ENCODE measurements around the gene RAB8A.
A peak's percentile ranks its signal among the peaks of the same experiment; 100 is the strongest.
"Not testable (repeated sequence)": the region's sequence is repeated elsewhere in the genome, so short reads cannot be mapped to it uniquely, and the experiment has no call there.

RAB8A gene

DNA sequence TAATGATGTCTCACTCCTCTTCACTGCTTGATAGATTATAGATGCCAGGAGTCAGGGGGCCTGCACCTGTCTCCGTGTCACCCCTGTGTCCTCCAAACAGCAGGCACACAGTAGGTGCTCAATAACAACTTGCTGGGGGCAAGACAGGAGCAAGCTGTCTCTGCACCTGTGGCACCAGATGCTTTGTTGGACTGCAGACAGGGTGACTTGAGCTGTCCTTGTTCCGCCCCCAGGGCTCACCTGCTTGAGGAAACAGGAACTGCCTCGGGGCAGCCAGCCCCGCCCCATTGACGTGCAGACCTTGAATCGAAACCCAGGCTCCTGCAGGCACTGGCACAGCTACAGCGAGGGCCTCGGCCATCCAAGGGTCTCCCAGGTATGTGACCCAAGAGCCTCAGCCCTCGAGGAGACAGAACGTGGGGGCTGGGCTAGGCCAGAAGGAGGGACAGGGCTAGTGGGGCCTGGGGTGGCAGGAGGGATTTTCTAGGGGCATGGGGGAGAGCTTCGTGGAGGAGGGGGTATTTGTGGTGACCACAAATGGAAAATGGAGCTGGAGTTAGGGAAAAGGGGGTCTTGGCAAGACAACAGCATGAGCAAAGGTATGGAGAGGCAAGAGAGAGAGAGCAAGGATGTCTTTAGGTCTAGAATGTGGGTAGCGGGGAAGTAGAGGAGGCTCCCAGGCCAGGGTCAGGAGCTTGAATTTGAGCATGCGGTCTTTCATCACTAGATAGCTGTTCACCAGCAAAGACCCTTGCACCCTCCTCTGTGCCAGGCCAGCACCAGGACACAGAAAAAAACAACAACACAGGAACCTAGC lies 31.9 kb downstream of the RAB8A start, which contains the start of gene HSH2D:
HSH2D (plus strand) TSS at position 287 of the 817 bp plus-strand sequence. CDS start 5,066 bp downstream, outside the sequence.
- DNase-seq: peak; percentile 44 to 84 (median 74)

DNA sequence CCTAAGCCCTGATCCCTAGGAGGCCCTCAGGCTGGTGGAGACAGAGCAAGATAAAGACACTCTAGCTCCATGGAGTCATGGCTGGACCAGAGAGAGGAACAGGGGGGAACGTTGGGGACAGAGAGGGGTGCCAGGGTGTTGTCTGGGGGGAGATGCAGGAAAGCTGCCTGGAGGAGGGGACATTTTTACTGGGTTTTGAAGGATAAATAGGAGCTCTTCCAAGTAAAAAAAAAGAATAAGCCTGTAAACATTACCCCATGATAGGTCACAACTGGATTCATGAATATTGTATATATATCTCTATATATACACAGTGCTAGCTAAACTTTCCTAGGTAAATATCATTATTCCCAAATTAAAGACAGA lies 32.5 kb downstream of the RAB8A start:
- no peak for DNase-seq

DNA sequence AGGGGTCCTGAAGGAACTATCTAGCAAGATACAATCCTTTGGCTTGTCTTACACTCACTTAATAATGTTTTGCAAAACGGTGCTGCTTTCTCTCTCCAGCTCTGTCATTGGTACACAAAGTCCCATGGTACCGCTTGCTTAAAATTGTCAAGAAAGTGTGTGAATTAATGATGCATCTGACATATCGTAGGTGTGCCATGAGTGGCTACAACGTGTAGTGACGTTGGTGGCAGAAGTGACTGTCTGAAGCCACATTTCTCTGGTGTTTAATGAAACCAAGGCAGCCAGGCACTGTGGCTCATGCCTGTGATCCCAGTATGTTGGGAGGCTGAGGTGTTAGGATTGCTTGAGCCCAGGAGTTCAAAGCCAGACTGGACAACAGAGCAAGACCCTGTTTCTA lies 34.4 kb downstream of the RAB8A start:
- no peak for DNase-seq

DNA sequence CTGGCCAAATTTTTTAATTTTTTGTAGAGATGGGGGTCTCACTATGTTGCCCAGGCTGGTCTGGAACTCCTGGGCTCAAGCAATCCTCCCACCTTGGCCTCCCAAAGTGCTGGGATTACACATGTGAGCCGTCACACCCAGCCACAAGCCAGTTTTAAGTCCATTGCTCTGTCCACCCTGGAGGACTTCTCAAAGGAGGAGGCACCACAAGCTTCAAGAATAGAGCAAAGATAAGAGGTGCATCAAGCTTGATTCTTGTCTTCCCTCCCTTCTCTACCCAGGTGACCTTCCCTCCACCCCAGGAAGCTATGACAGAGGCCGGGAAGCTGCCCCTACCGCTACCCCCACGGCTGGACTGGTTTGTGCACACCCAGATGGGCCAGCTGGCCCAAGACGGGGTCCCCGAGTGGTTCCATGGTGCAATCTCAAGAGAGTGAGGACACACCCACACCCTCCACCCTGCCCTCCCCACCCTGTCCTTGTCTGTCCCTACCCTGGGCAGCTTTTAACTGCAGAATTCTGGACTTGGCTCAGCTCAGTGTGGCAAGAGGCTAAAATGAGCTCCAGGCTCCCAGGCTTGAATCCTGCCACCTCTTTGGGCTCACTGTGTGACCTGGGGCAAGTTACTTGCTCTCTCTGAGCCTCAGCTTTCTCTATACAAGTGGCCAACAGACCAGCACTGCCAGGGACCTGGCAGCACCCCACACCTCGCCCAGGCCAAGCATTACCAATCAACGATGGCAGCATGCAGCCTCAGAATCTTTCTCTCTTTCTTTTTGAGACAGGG lies 36.9 kb downstream of the RAB8A start:
- no peak for DNase-seq

DNA sequence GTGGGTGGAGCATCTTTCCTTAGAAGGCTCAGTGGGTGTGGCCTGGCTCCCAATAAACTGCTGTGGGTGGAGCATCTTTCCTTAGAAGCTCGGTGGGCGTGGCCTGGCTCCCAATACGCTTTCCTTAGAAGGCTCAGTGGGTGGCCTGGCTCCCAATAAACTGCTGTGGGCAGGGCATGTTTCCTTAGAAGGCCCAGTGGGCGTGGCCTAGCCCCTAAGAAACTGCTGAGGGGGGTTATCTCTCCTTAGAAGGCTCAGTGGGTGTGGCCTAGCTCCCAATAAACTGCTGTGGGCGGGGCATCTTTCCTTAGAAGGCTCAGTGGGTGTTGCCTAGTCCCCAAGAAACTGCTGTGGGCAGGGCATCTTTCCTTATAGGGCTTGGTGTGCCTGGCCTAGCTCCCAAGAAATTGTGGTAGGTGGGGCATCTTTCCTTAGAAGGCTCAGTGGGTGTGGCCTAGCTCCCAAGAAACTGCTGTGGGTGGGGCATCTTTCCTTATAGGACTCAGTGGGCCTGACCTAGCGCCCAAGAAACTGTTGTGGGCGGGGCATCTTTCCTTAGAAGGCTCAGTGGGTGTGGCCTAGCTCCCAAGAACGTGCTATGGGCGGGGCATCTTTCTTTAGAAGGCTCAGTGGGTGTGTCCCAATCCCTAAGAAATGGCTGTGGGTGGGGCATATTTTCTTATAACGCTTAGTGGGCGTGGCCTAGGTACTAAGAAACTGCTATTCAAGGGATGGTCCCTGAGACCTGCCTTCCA lies 42.1 kb downstream of the RAB8A start:
- no peak for DNase-seq

DNA sequence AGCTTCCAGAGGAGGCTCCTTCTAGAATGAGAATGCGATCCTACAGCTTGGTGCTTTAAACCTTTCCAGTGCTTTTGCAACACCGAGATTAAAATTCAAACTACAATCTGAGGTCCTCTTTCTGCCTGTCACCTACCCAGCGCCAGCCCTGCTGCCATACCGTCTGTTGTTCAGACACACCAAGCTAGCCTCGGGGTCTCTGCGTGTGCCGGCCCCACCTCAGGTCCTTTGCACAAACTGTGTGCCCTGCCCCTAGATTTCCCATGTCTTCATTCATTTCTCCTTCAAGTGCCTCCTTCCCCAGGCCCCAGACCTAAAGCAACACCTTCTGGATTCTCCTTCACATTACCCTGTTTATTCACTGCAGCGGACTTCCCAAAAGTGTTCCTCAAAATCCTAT lies 42.9 kb downstream of the RAB8A start:
- no peak for DNase-seq

DNA sequence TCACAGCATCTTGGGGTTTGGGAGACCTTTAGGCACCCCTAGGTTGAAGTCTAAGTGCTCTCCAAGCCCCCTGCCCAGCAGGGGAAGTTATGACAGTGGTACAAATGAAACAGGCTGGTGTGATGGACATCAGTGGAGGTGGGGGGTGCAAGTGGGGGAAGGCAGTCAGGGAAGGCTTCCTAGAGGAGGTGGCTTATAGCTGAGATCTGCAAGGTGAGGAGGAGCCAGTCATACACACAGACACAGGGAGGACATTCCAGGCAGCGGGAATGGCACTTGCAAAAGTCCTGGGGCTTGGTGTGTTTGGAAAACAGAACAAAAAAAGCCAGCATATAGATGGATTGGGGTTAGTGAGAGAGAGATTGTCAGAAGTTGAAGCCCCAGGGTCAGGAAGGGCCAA lies 43.4 kb downstream of the RAB8A start:
- DNase-seq: no peak

DNA sequence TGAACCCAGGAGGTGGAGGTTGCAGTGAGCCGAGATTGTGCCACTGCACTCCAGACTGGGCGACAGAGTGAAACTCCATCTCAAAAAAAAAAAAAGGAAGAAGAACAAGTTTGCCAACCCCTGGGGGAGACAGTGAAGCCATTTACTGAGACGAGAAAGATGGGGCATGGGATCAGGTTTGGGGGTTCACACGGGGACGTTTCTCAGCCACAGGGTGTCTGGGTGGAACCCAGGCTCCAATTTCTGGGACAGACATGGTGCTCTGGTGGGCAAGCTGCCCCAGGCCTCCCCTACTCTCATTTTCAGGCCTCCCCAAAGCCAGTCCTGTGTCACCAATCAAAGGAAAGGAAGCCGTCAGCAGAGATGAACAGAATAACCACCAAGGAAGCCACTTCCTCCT lies 45.2 kb downstream of the RAB8A start:
- DNase-seq: no peak

DNA sequence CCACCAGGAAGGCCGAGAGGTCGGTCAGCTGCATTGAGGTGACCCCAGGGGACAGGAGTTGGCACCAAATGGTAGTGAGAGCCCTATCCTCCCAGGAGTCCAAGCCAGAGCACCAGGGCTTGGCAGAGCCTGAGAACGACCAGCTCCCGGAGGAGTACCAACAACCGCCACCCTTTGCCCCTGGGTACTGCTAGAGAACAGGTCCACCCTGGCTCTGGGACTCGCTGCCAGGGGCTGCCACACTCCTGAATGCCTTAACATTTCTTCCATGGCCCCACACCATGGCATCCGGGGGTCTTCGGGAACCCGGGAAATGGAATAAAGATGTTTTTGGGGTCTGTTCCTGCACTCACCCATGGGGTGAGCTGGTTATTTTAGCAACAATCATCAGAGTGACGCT lies 45.9 kb downstream of the RAB8A start:
- DNase-seq: no peak

DNA sequence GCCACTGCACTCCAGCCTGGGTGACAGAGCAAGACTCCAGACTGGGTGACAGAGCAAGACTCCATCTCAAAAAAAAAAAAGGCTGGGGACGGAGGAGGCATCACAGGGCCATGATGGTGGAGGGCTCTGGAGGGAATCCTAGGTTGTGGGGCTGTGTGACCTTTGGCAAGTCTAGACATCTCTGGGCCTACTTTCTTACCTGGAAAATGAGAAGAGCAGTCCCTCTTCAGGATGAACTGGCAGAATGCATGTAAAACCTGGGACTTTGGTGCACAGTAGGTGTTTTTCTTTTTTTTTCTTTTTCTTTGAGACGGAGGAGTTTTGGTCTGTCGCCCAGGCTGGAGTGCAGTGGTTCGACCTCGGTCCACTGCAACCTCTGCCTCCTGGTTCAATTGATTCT lies 48.0 kb downstream of the RAB8A start:
- no peak for DNase-seq

DNA sequence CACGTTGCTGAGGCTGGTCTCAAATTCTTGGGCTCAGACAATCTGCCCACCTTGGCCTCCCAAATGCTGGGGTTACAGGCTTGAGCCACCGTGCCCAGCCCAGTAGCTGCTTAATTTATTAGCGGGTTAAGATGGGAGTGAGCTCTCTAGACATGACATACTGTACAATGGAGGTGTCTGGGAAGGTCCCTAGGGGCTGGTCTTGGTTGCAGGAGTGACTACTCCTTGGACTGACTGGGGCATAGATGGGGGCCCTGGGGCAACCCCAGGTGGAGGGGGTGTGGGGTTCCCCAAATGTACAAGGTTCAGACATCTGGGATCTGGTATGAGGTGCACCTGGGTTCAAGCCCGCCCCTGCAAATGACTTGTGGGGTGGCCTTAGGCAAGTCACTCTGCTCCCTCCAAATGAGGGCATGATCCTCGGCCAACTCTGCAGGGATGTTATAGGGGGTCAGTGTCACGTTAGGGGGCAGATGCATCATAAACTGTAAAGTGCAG lies 48.8 kb downstream of the RAB8A start:
- no peak for DNase-seq

DNA sequence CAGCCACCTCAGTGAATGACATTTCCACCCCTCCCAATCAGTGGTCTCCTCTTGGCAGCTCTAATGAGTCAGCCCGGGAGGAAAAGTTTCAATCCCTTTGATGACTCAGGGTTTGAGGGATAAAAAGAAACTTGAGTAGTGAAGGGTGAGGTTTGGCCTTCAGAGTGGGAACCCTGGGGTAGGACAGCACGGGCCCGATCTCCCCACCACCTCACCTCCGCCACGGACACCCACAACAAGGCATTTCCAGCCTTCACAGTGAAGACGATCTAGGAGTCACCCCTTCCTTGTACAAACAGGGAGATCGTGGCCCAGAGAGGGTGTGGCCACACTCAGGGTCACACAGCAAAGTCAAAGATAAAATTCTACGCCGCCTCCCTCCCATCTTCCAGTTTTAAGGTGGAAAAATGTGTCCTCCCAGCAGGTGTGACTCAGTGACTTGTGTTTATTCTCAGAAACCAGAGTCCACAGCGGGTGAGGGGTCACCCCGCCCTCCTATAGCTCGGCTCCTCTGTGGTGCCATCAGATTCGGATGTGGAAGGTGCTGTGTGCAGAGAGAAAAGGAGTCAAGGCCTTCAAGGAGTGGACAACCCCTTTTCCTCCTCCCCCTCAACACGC lies 49.4 kb downstream of the RAB8A start:
- no peak for DNase-seq

DNA sequence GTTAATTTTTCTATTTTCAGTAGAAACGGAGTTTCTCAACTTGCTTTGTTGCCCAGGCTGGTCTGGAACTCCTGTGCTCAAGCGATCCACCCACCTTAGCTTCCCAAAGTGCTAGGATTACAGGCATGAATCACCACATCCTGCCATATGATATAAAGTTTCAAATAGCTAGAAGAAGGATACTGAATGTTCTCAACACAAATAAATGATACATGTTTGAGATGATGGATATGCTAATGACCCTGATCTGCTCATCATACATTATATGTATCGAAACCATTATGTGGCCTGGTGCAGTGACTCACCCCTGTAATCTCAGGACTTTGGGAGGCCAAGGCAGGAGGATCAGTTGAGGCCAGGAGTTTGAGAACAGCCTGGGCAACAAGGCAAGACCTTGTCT lies 50.2 kb downstream of the RAB8A start:
- DNase-seq: no peak

DNA sequence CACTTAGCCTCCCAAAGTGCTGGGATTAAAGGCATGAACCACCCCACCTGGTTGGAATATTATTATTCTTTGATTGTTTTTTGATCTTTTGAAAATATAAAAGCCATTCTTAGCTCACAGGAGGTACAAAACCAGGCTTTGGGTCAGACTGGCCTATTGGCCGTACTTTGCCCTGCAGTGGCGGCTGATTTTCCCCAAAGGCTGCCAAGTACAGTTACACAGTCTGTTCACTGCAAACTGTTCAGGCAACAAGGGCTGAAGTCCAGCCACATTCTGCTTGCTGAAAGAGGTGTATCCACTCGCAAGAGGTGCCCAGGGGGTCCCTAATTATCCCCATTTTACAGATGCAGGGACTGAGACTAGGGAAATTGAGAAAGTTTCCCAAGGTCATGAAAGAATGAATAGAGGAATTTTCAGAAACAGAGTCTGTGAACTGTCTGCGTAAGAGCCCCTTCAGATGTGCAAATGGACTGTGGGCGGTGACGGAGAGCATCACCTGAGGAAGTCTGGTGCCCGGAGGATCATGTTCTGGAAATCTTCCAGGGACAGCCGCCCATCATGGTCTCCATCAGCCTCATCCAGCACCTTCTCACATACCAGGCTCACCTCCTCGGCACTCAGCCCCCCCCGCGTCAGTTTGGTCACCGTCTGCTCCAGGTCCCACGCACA lies 52.7 kb downstream of the RAB8A start:
- no peak for DNase-seq

DNA sequence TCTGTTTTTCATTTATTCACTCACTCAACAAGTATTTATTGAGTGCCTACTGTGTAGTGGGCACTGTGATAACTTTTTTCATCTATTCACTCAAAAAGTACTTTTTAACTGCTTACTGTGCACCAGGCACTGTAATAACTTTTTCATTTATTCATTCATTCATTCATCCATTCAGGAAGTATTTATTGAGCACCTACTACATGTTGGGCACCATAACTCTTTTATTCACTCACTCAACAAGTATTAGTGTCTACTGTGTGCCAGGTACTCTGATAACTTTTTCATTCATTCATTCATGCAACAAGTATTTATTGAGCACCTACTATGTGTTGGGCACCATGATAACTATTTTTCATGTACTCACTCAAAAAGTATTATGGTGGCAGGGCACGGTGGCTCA lies 54.7 kb downstream of the RAB8A start:
- no peak for DNase-seq

DNA sequence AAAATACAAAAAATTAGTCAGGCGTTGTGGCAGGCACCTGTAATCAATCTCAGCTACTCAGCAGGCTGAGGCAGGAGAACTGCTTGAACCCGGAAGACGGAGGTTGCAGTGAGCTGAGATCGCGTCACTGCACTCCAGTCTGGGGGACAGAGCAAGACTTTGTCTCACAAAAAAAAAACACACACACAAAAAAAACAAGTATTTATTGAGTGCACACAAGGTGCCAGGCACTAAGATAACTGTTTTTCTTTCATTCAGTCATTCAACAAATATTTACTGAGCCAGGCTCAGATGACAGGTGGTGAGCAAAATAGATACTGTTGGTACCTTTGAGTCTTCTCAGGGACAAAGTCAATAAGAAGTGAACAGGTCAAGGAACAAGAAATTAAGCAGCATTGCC lies 55.4 kb downstream of the RAB8A start:
- no peak for DNase-seq

DNA sequence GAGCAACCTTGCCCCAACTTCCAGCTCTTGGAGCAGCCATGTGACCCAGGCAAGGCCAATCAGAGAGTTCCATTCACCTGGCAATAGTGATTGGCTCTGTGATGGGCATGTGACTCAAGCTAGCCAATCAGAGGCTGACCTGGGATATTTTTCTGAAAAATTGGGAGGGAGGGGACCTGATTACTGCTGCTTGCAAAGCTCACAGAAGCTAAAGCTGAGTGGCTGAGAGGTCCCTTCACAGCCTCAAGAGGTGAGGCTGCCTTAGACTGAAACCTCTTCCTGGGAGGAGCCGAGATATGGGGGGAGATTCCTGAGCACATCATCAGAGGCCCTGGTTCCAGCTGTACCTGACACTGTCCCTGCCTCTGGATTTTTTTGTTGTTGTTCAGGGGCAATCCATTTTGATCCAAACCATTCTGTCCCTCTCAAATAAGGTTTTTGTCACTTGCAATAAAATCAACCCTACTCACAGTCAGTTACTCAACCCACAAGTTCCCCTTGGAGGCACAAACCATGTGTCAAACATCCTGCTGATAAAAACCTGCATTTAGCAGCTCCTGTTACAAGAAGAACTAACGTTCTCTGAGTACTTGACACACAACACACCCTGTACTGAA lies 56.9 kb downstream of the RAB8A start:
- DNase-seq: no peak

DNA sequence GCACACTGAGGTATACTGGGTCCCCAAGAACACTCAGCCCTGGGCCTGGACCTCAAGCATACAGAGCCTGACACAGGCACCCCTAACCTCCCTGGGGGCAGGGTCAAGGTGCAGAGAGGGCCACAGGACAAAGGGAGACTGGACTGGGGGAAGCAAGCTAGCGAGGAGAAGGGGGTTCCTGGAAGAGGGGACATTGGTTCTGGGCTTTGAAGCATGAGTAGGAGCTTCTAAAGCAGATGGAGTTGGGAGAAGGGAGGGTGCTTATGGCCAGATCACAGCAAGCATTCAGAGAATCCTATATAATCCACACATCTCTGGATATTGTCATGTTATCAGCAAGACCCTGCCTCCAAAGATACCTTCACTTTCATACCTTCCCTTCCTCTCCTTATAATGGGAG lies 58.4 kb downstream of the RAB8A start:
- no peak for DNase-seq

DNA sequence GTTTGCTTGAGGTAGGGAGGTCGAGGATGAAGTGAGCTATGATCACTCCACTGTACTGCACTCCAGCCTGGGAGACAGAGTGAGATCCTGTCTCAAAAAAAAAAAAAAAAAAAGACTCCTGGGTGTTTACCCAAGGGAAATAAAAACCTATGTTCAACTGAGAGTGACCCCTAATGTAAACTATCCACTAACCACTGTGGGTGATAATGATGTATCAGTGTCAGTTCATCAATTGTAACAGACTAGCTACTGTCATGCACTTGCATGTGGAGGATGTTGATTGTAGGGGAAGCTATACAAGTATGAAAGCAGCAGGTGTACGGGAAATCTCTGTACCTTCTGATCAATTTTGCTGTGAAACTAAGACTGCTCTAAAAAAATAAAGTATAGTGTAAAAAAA lies 64.3 kb downstream of the RAB8A start:
- DNase-seq: no peak

DNA sequence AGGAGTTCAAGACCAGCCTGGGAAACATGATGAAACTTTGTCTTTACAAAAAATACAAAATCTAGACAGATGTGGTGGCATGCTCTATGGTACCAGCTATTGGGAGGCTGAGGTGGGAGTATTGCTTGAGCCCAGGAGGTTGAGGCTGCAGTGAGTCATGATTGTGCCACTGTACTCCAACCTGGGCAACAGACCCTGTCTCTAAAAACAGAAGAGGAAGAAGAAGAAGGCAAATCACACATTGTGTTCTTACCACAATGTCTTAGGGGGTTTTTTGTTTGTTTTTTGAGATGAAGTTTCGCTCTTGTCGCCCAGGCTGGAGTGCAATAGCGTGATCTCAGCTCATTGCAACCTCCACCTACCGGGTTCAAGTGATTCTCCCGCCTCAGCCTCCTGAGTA lies 67.2 kb downstream of the RAB8A start:
- DNase-seq: not testable (repeated sequence)

DNA sequence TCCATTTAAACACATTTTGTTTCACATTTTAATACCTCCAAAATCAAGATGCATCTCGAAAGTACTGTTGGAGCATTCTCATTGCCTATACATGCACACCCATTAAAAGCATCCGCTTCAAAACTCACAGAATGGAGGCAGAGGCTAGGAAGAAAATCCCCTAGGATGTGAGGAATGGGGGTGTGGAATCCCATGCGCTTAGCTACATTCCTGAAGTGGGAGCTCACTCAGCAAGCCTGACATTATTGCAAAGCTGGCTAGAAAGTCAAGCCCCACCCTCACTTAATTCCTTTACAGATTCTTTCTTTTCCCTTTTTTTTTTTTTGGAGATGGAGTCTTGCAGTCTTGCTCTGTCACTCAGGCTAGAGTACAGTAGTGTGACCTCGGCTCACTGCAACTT lies 68.9 kb downstream of the RAB8A start:
- no peak for DNase-seq

Measured in activated CD4-positive, CD25-positive, alpha-beta regulatory T cell (primary cell).